Measurements from ENCODE around the gene LRRC8E.

DNA sequence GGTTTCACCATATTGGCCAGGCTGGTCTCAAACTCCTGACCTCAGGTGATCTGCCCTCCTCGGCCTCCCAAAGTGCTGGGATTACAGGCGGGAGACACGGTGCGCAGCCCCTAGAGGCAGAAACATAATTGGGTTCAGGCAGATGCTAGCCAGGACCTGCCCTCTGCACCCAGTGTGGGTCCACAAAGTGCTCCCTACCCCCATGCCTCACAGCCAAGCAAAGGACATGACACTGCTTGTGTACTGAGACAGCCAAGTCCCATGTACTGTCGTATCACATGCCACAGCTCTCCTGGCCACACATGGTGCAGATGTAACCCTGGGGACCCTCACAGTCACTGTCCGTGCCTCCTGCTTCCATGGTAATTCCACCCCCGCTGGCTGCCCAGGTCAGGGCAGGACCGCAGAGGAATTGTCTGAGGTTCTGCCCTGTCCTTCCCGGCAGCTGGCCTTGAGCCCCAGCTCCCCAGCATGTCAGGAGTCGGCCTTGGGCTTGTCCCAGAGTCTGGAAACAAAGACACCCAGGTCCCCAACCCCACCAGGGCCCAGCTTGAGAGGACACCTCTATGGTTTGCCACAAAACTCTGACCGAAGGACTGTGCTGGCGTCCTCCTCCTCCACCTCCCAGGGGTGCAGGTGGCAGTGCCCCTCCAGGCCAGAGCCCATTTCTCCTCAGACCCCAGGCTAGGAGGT, 21.8 kb upstream of the LRRC8E start:
- TF ChIP-seq CTCF (IDR thresholded peaks at IDR 0.05) (no peak), POLR2AphosphoS5 (IDR thresholded peaks at IDR 0.05) (no peak)
